HCT116 (cell line): ENCODE data around the gene RIMBP2. TPM values are rescaled to one million over a fixed set of nuclear protein-coding genes. Genes with fewer than 3 reads are reported as not detected.

Experiments
- ATAC-seq: fragments of 200-7000 bp; cut with Tn5 transposase; 2 replicates; pipeline ENCODE4 v1.9.1; 2020; ENCODE audit warnings: mild to moderate bottlenecking, moderate library complexity
- BruUV-seq: library from RNA; stranded (reverse); fragments of 400-500 nt; replicated peaks from 2 replicates; lab custom pipeline; 2021; lab: Mats Ljungman, UMichigan
- CTCF ChIA-PET: fragments of 300-600 bp; sonication (Branson Sonifier 250); formaldehyde crosslinking; loops from one replicate; lab custom pipeline; 2021; ENCODE audit warnings: antibody characterized with exemption; lab: Charles Lee
- POLR2A ChIA-PET: fragments of 300-600, 350-600 bp; sonication (Branson Sonifier 250); formaldehyde crosslinking; loops from one replicate; lab custom pipeline; 2021; ENCODE audit warnings: antibody characterized with exemption; lab: Charles Lee
- RAD21 ChIA-PET, 2 experiments: fragments of 300-600 bp; sonication (Branson Sonifier 250); formaldehyde crosslinking; loops; one replicate each; lab custom pipeline; 2023; ENCODE audit warnings: low total read pairs in 2 of 2; ENCODE audit not compliant: uncharacterized antibody in 2 of 2, unreplicated experiment in 2 of 2, low non-redundant PET in 1 of 2; lab: Charles Lee
- DNase-seq: peaks from one replicate; pipeline ENCODE4 v3.0.0-alpha.2; 2010; ENCODE audit warnings: low read depth, low spot score
- H2AFZ ChIP-seq: fragments of 200-600 bp; shearing (Covaris generic), sonication (generic); 2 replicates; pipeline ENCODE4 v1.6.1; 2017; ENCODE audit warnings: low read depth, mixed run types, mixed read lengths, antibody characterized with exemption, low read length; ENCODE audit not compliant: poor library complexity, severe bottlenecking
- H3K27ac ChIP-seq: 2 replicates; pipeline ENCODE4 v1.5.1; 2012; ENCODE audit warnings: low read depth, low read length
- H3K27me3 ChIP-seq: fragments of 200-600 bp; sonication (generic); 2 replicates; pipeline ENCODE4 v1.6.1; 2016; ENCODE audit warnings: mixed run types, low read length, mixed read lengths; ENCODE audit not compliant: insufficient read depth
- H3K36me3 ChIP-seq, 2 experiments: fragments of 200-500 bp in 1 of 2; fragments of 200-600 bp in 1 of 2; sonication (Bioruptor generic) in 1 of 2; sonication (generic) in 1 of 2; 2 replicates each; pipeline versions ENCODE4 v1.5.1 to v1.6.1; 2014 to 2016; ENCODE audit warnings: low read length in 2 of 2, inconsistent platforms in 1 of 2, mixed read lengths in 1 of 2, mixed run types in 1 of 2; ENCODE audit not compliant: insufficient read depth in 2 of 2, control insufficient read depth in 1 of 2
- H3K4me1 ChIP-seq, 2 experiments: fragments of 200-600 bp in 1 of 2; sonication (generic) in 1 of 2; 2 replicates each; pipeline versions ENCODE4 v1.5.1 to v1.6.1; 2012 to 2017; ENCODE audit warnings: low read length in 2 of 2, inconsistent platforms in 1 of 2, mild to moderate bottlenecking in 1 of 2, mixed read lengths in 1 of 2, mixed run types in 1 of 2, moderate library complexity in 1 of 2; ENCODE audit not compliant: insufficient read depth in 2 of 2, control insufficient read depth in 1 of 2
- H3K4me2 ChIP-seq: fragments of 200-600 bp; sonication (generic); 2 replicates; pipeline ENCODE4 v1.6.1; 2017; ENCODE audit warnings: mixed run types, low read length, mixed read lengths
- H3K4me3 ChIP-seq, 2 experiments: fragments of 200-600 bp in 1 of 2; sonication (generic) in 1 of 2; replicated peaks in 1 of 2; 2 replicates each; pipeline ENCODE4 v1.5.1; 2011 to 2016; ENCODE audit warnings: low read length in 2 of 2, control low read depth in 1 of 2, low read depth in 1 of 2, mild to moderate bottlenecking in 1 of 2, mixed read lengths in 1 of 2, mixed run types in 1 of 2
- H3K79me2 ChIP-seq: fragments of 200-600 bp; sonication (generic); 2 replicates; pipeline ENCODE4 v1.6.1; 2017; ENCODE audit warnings: mild to moderate bottlenecking, mixed run types, low read length, moderate library complexity, mixed read lengths; ENCODE audit not compliant: insufficient read depth
- H3K9ac ChIP-seq: fragments of 200-600 bp; sonication (generic); 2 replicates; pipeline ENCODE4 v1.6.1; 2016; ENCODE audit warnings: low read length, mixed read lengths
- H3K9me2 ChIP-seq: fragments of 200-600 bp; sonication (generic), shearing (Covaris generic); 2 replicates; pipeline ENCODE4 v1.6.1; 2017; ENCODE audit warnings: mixed run types, mild to moderate bottlenecking, moderate library complexity; ENCODE audit not compliant: insufficient read depth
- H3K9me3 ChIP-seq, 2 experiments: fragments of 200-500 bp in 1 of 2; fragments of 200-600 bp in 1 of 2; sonication (Bioruptor generic) in 1 of 2; sonication (generic) in 1 of 2; 2 replicates each; pipeline ENCODE4 v1.6.1; 2014 to 2017; ENCODE audit warnings: low read length in 2 of 2, mixed read lengths in 2 of 2, inconsistent platforms in 1 of 2, low read depth in 1 of 2, mild to moderate bottlenecking in 1 of 2, mixed run types in 1 of 2, moderate library complexity in 1 of 2; ENCODE audit not compliant: control insufficient read depth in 1 of 2, insufficient read depth in 1 of 2
- H4K20me1 ChIP-seq: fragments of 200-600 bp; sonication (generic), shearing (Covaris generic); 2 replicates; pipeline ENCODE4 v1.6.1; 2017; ENCODE audit warnings: mixed run types, mild to moderate bottlenecking, moderate library complexity; ENCODE audit not compliant: insufficient read depth
- CTCF ChIP-seq, 3 experiments: fragments of 200-600 bp in 1 of 3; sonication (generic) in 1 of 3; IDR thresholded peaks in 2 of 3; conservative IDR thresholded peaks in 1 of 3; 2 replicates each; pipeline ENCODE4 v1.5.1; 2012 to 2017; ENCODE audit warnings: low read depth in 2 of 3, low read length in 2 of 3, antibody characterized with exemption in 1 of 3, borderline replicate concordance in 1 of 3, control low read depth in 1 of 3, mild to moderate bottlenecking in 1 of 3, mixed read lengths in 1 of 3, mixed run types in 1 of 3, moderate library complexity in 1 of 3; ENCODE audit not compliant: insufficient read depth in 1 of 3
- EGR1 ChIP-seq: IDR thresholded peaks from 2 replicates; pipeline ENCODE4 v1.6.1; 2012; ENCODE audit warnings: low read depth
- ELF1 ChIP-seq: IDR thresholded peaks from 2 replicates; pipeline ENCODE4 v1.6.1; 2012; ENCODE audit warnings: low read depth, borderline replicate concordance
- EZH2 ChIP-seq: fragments of 200-600 bp; sonication (generic); IDR thresholded peaks from 2 replicates; pipeline ENCODE4 v1.6.1; 2017; ENCODE audit warnings: antibody characterized with exemption, mixed run types
- EZH2phosphoT487 ChIP-seq: fragments of 200-600 bp; IDR thresholded peaks from 2 replicates; pipeline ENCODE4 v1.6.1; 2018; ENCODE audit warnings: antibody characterized with exemption, borderline replicate concordance
- FOSL1 ChIP-seq: IDR thresholded peaks from 2 replicates; pipeline ENCODE4 v1.6.1; 2012; ENCODE audit warnings: low read depth
- POLR2A ChIP-seq: IDR thresholded peaks from 2 replicates; pipeline ENCODE4 v1.7.0; 2011; ENCODE audit warnings: borderline replicate concordance; ENCODE audit not compliant: insufficient read depth, insufficient read length; ENCODE audit errors: extremely low read depth
- POLR2AphosphoS5 ChIP-seq: IDR thresholded peaks from 2 replicates; pipeline ENCODE4 v1.6.1; 2011; ENCODE audit warnings: mild to moderate bottlenecking, low read depth, low read length, moderate library complexity
- REST ChIP-seq: IDR thresholded peaks from 2 replicates; pipeline ENCODE4 v1.6.1; 2012; ENCODE audit warnings: low read depth
- SIN3A ChIP-seq: IDR thresholded peaks from 2 replicates; pipeline ENCODE4 v1.6.1; 2012; ENCODE audit warnings: low read depth
- SP1 ChIP-seq: IDR thresholded peaks from 2 replicates; pipeline ENCODE4 v1.6.1; 2012; ENCODE audit warnings: low read depth
- SRF ChIP-seq: IDR thresholded peaks from 2 replicates; pipeline ENCODE4 v1.6.1; 2012; ENCODE audit warnings: low read depth
- ZNF274 ChIP-seq: fragments of 200-500 bp; sonication (Bioruptor generic); IDR thresholded peaks from 2 replicates; pipeline ENCODE4 v1.6.1; 2014; ENCODE audit warnings: mild to moderate bottlenecking, low read depth, low read length, inconsistent platforms
- intact Hi-C: fragments of 100-400 bp; cut with micrococcal nuclease; formaldehyde crosslinking; loops from 2 replicates; pipeline ENCODE4 v1.10.0; 2022
- total RNA-seq: library from RNA; stranded (reverse); gene quantifications from one replicate; pipeline ENCODE4 v1.2.1, GENCODE V29; 2021; ENCODE audit not compliant: unreplicated experiment
- TF ChIP-seq, protein P1 (sequence below): IDR thresholded peaks from 2 replicates; pipeline ENCODE4 v1.6.1; 2012

RIMBP2 gene
- total RNA-seq, 1 experiment from 2014 or later, result not detected

- Histone ChIP-seq H3K27me3 (no peaks in the 10 kb centered on the region), H3K4me3 (no peak overlapping the region), H3K4me1 (no peaks in the 10 kb centered on the region), H3K36me3 (no peaks in the 10 kb centered on the region), H4K20me1 (no peaks in the 10 kb centered on the region), H3K79me2 (no peaks in the 10 kb centered on the region), H3K9me2 (no peaks in the 10 kb centered on the region), H3K9me3 (no peaks in the 10 kb centered on the region; a peak in 1 of 4 replicates), H2AFZ (no peak overlapping the region), H3K9ac (no peak overlapping the region), H3K27ac (no peak overlapping the region), H3K4me2 (no peak overlapping the region)
- TF ChIP-seq EGR1 (no peak), EZH2phosphoT487 (no peak), EZH2 (no peak), REST (no peak), ELF1 (no peak), FOSL1 (no peak), CTCF (IDR thresholded peaks at IDR 0.05 in 2 of 3, conservative IDR thresholded peaks at IDR 0.05 in 1 of 3; ENCODE audit: borderline replicate concordance in 1 of 3, insufficient read depth in 1 of 3, low read depth in 2 of 3, low read length in 2 of 3) (no peak), POLR2AphosphoS5 (no peak), SRF (no peak), POLR2A (no peak), SP1 (no peak), SIN3A (no peak), ZNF274 (no peak)
- TF ChIP-seq, protein P1, sequence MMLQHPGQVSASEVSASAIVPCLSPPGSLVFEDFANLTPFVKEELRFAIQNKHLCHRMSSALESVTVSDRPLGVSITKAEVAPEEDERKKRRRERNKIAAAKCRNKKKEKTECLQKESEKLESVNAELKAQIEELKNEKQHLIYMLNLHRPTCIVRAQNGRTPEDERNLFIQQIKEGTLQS, result no peak
- intact Hi-C loops, result no loop called here
- no TSS peak for BruUV-seq
- DNase-seq (no peak), ATAC-seq (no peak)
- CTCF ChIA-PET, result no interaction called here
- RAD21 ChIA-PET, result no interaction called here
- POLR2A ChIA-PET, result no interaction called here
Observed at GRCh38 chr12:130437555-130438242, 278.4 kb downstream of the RIMBP2 start.
